ENCODE measurements around the gene CAMKK2. TPM values are rescaled to one million over a fixed set of nuclear protein-coding genes. Genes with fewer than 3 reads are reported as not detected.

Gene CAMKK2
- total RNA-seq, 1 experiment from 2014 or later = 24.7 TPM

DNA sequence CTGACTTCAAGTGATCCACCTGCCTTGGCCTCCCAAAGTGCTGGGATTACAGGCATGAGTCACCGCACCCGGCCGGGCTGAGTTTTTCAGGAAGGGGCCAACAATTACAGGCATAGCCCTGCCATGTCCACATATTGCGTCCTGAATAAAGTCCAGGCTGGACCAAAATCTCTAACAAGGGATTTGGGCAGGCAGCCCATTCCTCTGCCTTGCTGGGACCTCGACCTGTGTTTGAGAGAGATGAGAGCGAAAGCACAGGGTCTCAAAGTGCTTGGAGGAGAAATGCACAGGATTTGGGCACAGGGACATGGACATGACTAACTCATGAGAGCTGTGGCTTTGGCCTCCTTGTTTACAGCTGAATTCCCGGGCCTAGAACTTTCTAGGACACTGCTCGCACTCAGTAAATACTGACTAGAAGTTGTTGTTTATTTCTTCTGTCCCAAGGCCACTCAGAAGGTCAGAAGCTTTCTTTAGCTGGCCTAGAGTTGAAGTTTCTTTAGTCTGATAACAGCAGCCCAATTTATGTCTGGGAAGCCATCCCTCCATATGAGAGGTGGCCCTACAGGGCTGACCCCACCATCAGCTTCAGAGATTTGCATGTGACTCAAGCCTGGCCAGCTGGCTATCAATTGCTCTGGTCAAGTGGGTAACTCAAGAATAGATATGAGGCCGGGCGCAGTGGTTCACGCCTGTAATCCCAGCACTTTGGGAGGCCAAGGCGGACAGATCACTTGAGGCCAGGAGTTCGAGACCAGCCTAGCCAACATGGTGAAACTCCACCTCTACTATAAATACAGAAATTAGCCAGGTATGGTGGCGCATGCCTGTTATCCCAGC, 11.7 kb downstream of the CAMKK2 start:
- no peak for DNase-seq
- Histone ChIP-seq H3K4me2 (ENCODE audit: insufficient read depth, insufficient read length, low read length) (no peak overlapping the region), H4K91ac (ENCODE audit: insufficient read length, low read depth, low read length) (no peak overlapping the region), H3K79me2 (ENCODE audit: insufficient read depth, low read length) (no peaks in the 10 kb centered on the region), H2AFZ (ENCODE audit: low read length) (no peak overlapping the region), H3K4ac (ENCODE audit: low read depth, low read length) (no peak overlapping the region), H3K9me3 (ENCODE audit: control insufficient read depth, low read depth, low read length) (no peaks in the 10 kb centered on the region), H2BK20ac (ENCODE audit: low read depth, low read length, poor library complexity, severe bottlenecking) (no peak overlapping the region), H2AK5ac (ENCODE audit: insufficient read length, low read length) (no peak overlapping the region), H3K56ac (ENCODE audit: insufficient read length, low read depth, low read length) (no peak overlapping the region), H2BK5ac (ENCODE audit: insufficient read length, low read length) (no peak overlapping the region), H3K4me1 (ENCODE audit: insufficient read depth, low read length) (no peaks in the 10 kb centered on the region; the same call in 1 of the 2 replicates), H3K14ac (ENCODE audit: insufficient read depth, low read length) (no peak overlapping the region), H2BK120ac (ENCODE audit: low read depth, low read length, poor library complexity, severe bottlenecking) (no peak overlapping the region), H3K18ac (ENCODE audit: insufficient read length, low read depth, low read length) (no peak overlapping the region), H2BK15ac (ENCODE audit: low read depth, low read length) (no peak overlapping the region), H4K8ac (replicated peaks; ENCODE audit: insufficient read length, low read depth, low read length) (no peak overlapping the region), H4K20me1 (ENCODE audit: control insufficient read depth, insufficient read depth, insufficient read length) (peaks cover 4% of the 10 kb centered on the region), H3K9ac (ENCODE audit: extremely low read depth, insufficient read length, low read length) (no peak overlapping the region), H3K23ac (ENCODE audit: insufficient read length, low read depth, low read length) (no peak overlapping the region), H2BK12ac (ENCODE audit: insufficient read length, low read depth, low read length) (no peak overlapping the region), H3K23me2 (ENCODE audit: insufficient read length, low read depth, low read length, poor library complexity, severe bottlenecking) (no peaks in the 10 kb centered on the region), H3K27ac (ENCODE audit: insufficient read length, low read depth, low read length) (no peak overlapping the region), H3K27me3 (ENCODE audit: insufficient read depth, low read length) (no peaks in the 10 kb centered on the region), H3K79me1 (ENCODE audit: insufficient read depth, low read depth, low read length, poor library complexity, severe bottlenecking) (peaks cover 4% of the 10 kb centered on the region), H4K5ac (ENCODE audit: insufficient read length, low read depth, low read length) (no peak overlapping the region), H3T11ph (ENCODE audit: low read length) (no peak overlapping the region)
- Mint-ChIP-seq H3K27me3 (ENCODE audit: low read depth) (no peaks in the 10 kb centered on the region), H3K4me3 (no peak overlapping the region), H3K4me1 (peaks cover 38 to 41% of the 10 kb centered on the region in 2 experiments), H3K9me3 (no peaks in the 10 kb centered on the region), H3K36me3 (ENCODE audit: insufficient read depth in 1 of 3, low read depth in 3 of 3) (peaks cover 0 to 4% (median 3%) of the 10 kb centered on the region in 3 experiments; a peak in 3 of 7 replicates), H3K27ac (peak overlapping the region; percentile 61 to 94 (median 68); a peak in 2 of 7 replicates)
- TF ChIP-seq, protein P1, sequence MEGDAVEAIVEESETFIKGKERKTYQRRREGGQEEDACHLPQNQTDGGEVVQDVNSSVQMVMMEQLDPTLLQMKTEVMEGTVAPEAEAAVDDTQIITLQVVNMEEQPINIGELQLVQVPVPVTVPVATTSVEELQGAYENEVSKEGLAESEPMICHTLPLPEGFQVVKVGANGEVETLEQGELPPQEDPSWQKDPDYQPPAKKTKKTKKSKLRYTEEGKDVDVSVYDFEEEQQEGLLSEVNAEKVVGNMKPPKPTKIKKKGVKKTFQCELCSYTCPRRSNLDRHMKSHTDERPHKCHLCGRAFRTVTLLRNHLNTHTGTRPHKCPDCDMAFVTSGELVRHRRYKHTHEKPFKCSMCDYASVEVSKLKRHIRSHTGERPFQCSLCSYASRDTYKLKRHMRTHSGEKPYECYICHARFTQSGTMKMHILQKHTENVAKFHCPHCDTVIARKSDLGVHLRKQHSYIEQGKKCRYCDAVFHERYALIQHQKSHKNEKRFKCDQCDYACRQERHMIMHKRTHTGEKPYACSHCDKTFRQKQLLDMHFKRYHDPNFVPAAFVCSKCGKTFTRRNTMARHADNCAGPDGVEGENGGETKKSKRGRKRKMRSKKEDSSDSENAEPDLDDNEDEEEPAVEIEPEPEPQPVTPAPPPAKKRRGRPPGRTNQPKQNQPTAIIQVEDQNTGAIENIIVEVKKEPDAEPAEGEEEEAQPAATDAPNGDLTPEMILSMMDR (conservative IDR thresholded peaks at IDR 0.05) = no peak
- no CpG with 5 or more reads among the region's 14 CpGs for WGBS (ENCODE audit: extremely low coverage, insufficient read length, low lambda C conversion rate)
